Stimulated activated CD8-positive, alpha-beta memory T cell treated with anti-CD3 and anti-CD28 coated beads, Interleukin-4, amount 100 ng/mL, for 4 hours (primary cell): ENCODE data around the gene ANKRD53.

Experiments used
- DNase-seq, 2 donors: peaks; one replicate each; pipeline ENCODE4 v3.0.0-alpha.2; 2020; ENCODE audit warnings: low read depth in 2 of 2, low spot score in 1 of 2

ANKRD53 gene

GRCh38 chr2:70964596-70965386 is 13.6 kb upstream of the ANKRD53 start:
- peak; percentile 65 to 71 for DNase-seq

- DNase-seq, result no peak
Observed at GRCh38 chr2:70965506-70965905, 12.9 kb upstream of the ANKRD53 start.

GRCh38 chr2:70966681-70967080 is 11.7 kb upstream of the ANKRD53 start:
- DNase-seq, result no peak

GRCh38 chr2:70967189-70967588 is 11.2 kb upstream of the ANKRD53 start:
- DNase-seq, result no peak

- DNase-seq, result no peak
Observed at GRCh38 chr2:70974592-70974991, 3.8 kb upstream of the ANKRD53 start.

- DNase-seq, result no peak
Observed at GRCh38 chr2:70975237-70975636, 3.2 kb upstream of the ANKRD53 start.

- DNase-seq, result no peak
Observed at GRCh38 chr2:70977605-70978205, 725 bp upstream of the ANKRD53 start.

- DNase-seq, result no peak
Observed at GRCh38 chr2:70979180-70979488, 704 bp downstream of the ANKRD53 start.

- DNase-seq, result no peak
Observed at GRCh38 chr2:70979626-70980025, 1.2 kb downstream of the ANKRD53 start.

- no peak for DNase-seq
Observed at GRCh38 chr2:70981421-70981820, 3.0 kb downstream of the ANKRD53 start.

GRCh38 chr2:70981866-70982810 is 3.7 kb downstream of the ANKRD53 start:
- no peak for DNase-seq

GRCh38 chr2:70982971-70983370 is 4.5 kb downstream of the ANKRD53 start:
- DNase-seq, result no peak

GRCh38 chr2:70983506-70984227 is 5.2 kb downstream of the ANKRD53 start:
- DNase-seq, result no peak

GRCh38 chr2:70984228-70984575 is 5.8 kb downstream of the ANKRD53 start:
- no peak for DNase-seq

GRCh38 chr2:70984576-70985282 is 6.3 kb downstream of the ANKRD53 start:
- DNase-seq, result peak; percentile 56 to 60

GRCh38 chr2:70985283-70985688 is 6.9 kb downstream of the ANKRD53 start:
- no peak for DNase-seq

- DNase-seq, result no peak
Observed at GRCh38 chr2:70985956-70986355, 7.5 kb downstream of the ANKRD53 start.

- no peak for DNase-seq
Observed at GRCh38 chr2:70986499-70987189, 8.2 kb downstream of the ANKRD53 start.

GRCh38 chr2:70987386-70987785 is 9.0 kb downstream of the ANKRD53 start:
- DNase-seq, result no peak

- DNase-seq, result no peak
Observed at GRCh38 chr2:70988151-70988550, 9.7 kb downstream of the ANKRD53 start.
